Upper lobe of left lung (tissue), 6 donors: ENCODE data around the gene DYNC1LI1. TPM values are rescaled to one million over a fixed set of nuclear protein-coding genes. Genes with fewer than 3 reads are reported as not detected.
"Not testable (repeated sequence)": the region's sequence is repeated elsewhere in the genome, so short reads cannot be mapped to it uniquely, and the experiment has no call there.

Experiments used
- ATAC-seq, 2 donors: fragments of 200-7000 bp; cut with Tn5 transposase; one replicate each; pipeline ENCODE4 v1.9.1; 2022; ENCODE audit warnings: mild to moderate bottlenecking in 2 of 2, moderate library complexity in 2 of 2; ENCODE audit not compliant: low FRiP score in 2 of 2
- DNase-seq, 2 donors: peaks; one replicate each; pipeline ENCODE4 v3.0.0-alpha.2; 2019 to 2020
- H3K27ac ChIP-seq, 4 donors: fragments of 200-600 bp; sonication (generic); one replicate each; pipeline ENCODE4 v1.5.1; 2016 to 2019
- H3K27me3 ChIP-seq, 4 donors: fragments of 200-600 bp; sonication (generic); one replicate each; pipeline ENCODE4 v1.5.1; 2017 to 2019
- H3K36me3 ChIP-seq, 4 donors: fragments of 200-600 bp; sonication (generic); one replicate each; pipeline ENCODE4 v1.5.1; 2016 to 2019
- H3K4me1 ChIP-seq, 4 donors: fragments of 200-600 bp; sonication (generic); one replicate each; pipeline ENCODE4 v1.5.1; 2018 to 2019
- H3K4me3 ChIP-seq, 4 donors: fragments of 200-600 bp; sonication (generic); one replicate each; pipeline ENCODE4 v1.5.1; 2017 to 2019; ENCODE audit warnings: mild to moderate bottlenecking in 2 of 4, moderate library complexity in 1 of 4
- H3K9me3 ChIP-seq, 4 donors: fragments of 200-600 bp; sonication (generic); one replicate each; pipeline ENCODE4 v1.5.1; 2018 to 2019
- CTCF ChIP-seq, 6 experiments: fragments of 450-650 bp in 4 of 6; fragments of 200-600 bp in 2 of 6; sonication (generic) in 2 of 6; IDR thresholded peaks; one replicate each; pipeline ENCODE4 v1.5.1; 2016 to 2019; ENCODE audit warnings: antibody characterized with exemption in 6 of 6
- EP300 ChIP-seq, 4 donors: sonication (generic); formaldehyde crosslinking; IDR thresholded peaks; one replicate each; pipeline ENCODE4 v1.5.1; 2017; ENCODE audit warnings: antibody characterized with exemption in 4 of 4, control low read depth in 2 of 4
- POLR2A ChIP-seq, 4 donors: fragments of 450-650 bp; IDR thresholded peaks; one replicate each; pipeline ENCODE4 v1.5.1; 2016 to 2017; ENCODE audit warnings: antibody characterized with exemption in 4 of 4, mild to moderate bottlenecking in 2 of 4
- POLR2AphosphoS5 ChIP-seq, 2 donors: sonication (generic); formaldehyde crosslinking; IDR thresholded peaks; one replicate each; pipeline ENCODE4 v1.5.1; 2017; ENCODE audit warnings: antibody characterized with exemption in 2 of 2
- WGBS, 2 donors: methylation state at CpG; one replicate each; pipeline ENCODE4 v1.1.5; 2017 to 2018; 5-methylcytosine and 5-hydroxymethylcytosine counted together
- total RNA-seq, 6 donors: library from RNA; depleted of rRNA in 4 of 6; stranded (reverse); fragments of >200 nt in 4 of 6; gene quantifications; one replicate each; pipeline versions ENCODE4 v1.1.0 to v1.2.1, GENCODE V29; 2016 to 2021
- donor health status: DM: no; HTN: no; CAD: no; lungs with moderate emphysema.
- donor health status: DM: no; HTN: yes; CAD: no; lungs with severe emphysema.

DYNC1LI1 gene
- total RNA-seq, 6 donors from 2014 or later, result 16.8 to 42.0 (median 33.8) TPM

- peaks cover 0 to 4% (median 0%) of the 10 kb centered on the region in 4 donors for H3K4me1 ChIP-seq
- no peak overlapping the region for H3K4me3 ChIP-seq
- no peak overlapping the region for H3K27ac ChIP-seq
- H3K36me3 ChIP-seq, result no peaks in the 10 kb centered on the region
- TF ChIP-seq EP300 (IDR thresholded peaks at IDR 0.05) (no peak), POLR2AphosphoS5 (IDR thresholded peaks at IDR 0.05) (no peak), CTCF (IDR thresholded peaks at IDR 0.05) (no peak), POLR2A (IDR thresholded peaks at IDR 0.05) (no peak)
- ATAC-seq (no peak), DNase-seq (no peak)
- H3K27me3 ChIP-seq, result no peaks in the 10 kb centered on the region
- WGBS, 2 donors, result 94 to 97% methylated on average over 4 of the region's 4 CpGs
- no peaks in the 10 kb centered on the region for H3K9me3 ChIP-seq
Measured at GRCh38 chr3:32591186-32591585, 20.5 kb upstream of the DYNC1LI1 start.

GRCh38 chr3:32586356-32586755 lies 15.7 kb upstream of the DYNC1LI1 start:
- H3K36me3 ChIP-seq, result no peaks in the 10 kb centered on the region
- H3K4me1 ChIP-seq, result peaks cover 0 to 4% (median 0%) of the 10 kb centered on the region in 4 donors
- 85 to 91% methylated on average over 3 of the region's 3 CpGs for WGBS, 2 donors
- no peaks in the 10 kb centered on the region for H3K27me3 ChIP-seq
- DNase-seq, result no peak
- H3K27ac ChIP-seq, result no peak overlapping the region
- no peak for ATAC-seq
- TF ChIP-seq EP300 (IDR thresholded peaks at IDR 0.05) (no peak), POLR2A (IDR thresholded peaks at IDR 0.05) (no peak), CTCF (IDR thresholded peaks at IDR 0.05) (no peak), POLR2AphosphoS5 (IDR thresholded peaks at IDR 0.05) (no peak)
- H3K9me3 ChIP-seq, result no peaks in the 10 kb centered on the region
- no peak overlapping the region for H3K4me3 ChIP-seq

- no peak for TF ChIP-seq POLR2AphosphoS5 (IDR thresholded peaks at IDR 0.05)
- no peak for TF ChIP-seq POLR2A (IDR thresholded peaks at IDR 0.05)
- TF ChIP-seq CTCF (IDR thresholded peaks at IDR 0.05), result no peak
- TF ChIP-seq EP300 (IDR thresholded peaks at IDR 0.05), result no peak
- no peak for ATAC-seq
- no peaks in the 10 kb centered on the region for H3K36me3 ChIP-seq
- 57 to 59% methylated on average over 1 of the region's 1 CpG for WGBS, 2 donors
- H3K27me3 ChIP-seq, result no peaks in the 10 kb centered on the region
- no peak for DNase-seq
- H3K4me3 ChIP-seq, result no peak overlapping the region
- peaks cover 0 to 4% (median 0%) of the 10 kb centered on the region in 4 donors for H3K4me1 ChIP-seq
- H3K9me3 ChIP-seq, result no peaks in the 10 kb centered on the region
- H3K27ac ChIP-seq, result no peak overlapping the region
Measured at GRCh38 chr3:32584660-32585059, 14.0 kb upstream of the DYNC1LI1 start.

- H3K27me3 ChIP-seq, result no peaks in the 10 kb centered on the region
- H3K36me3 ChIP-seq, result no peaks in the 10 kb centered on the region
- TF ChIP-seq POLR2AphosphoS5 (IDR thresholded peaks at IDR 0.05) (no peak), CTCF (IDR thresholded peaks at IDR 0.05) (no peak), EP300 (IDR thresholded peaks at IDR 0.05) (no peak), POLR2A (IDR thresholded peaks at IDR 0.05) (no peak)
- DNase-seq (no peak), ATAC-seq (no peak)
- H3K4me1 ChIP-seq, result peaks cover 0 to 4% (median 0%) of the 10 kb centered on the region in 4 donors
- no peak overlapping the region for H3K4me3 ChIP-seq
- H3K27ac ChIP-seq, result no peak overlapping the region
- H3K9me3 ChIP-seq, result no peaks in the 10 kb centered on the region
- 84 to 87% methylated on average over 3 of the region's 3 CpGs for WGBS, 2 donors
Measured at GRCh38 chr3:32583708-32584107, 13.1 kb upstream of the DYNC1LI1 start.

- not testable (repeated sequence) for H3K9me3 ChIP-seq, ATAC-seq, H3K36me3 ChIP-seq, H3K4me3 ChIP-seq, H3K27ac ChIP-seq, H3K27me3 ChIP-seq
- peaks cover 4 to 14% (median 13%) of the 10 kb centered on the region in 4 donors for H3K4me1 ChIP-seq
- peak in 1 of 2 donors; percentile 75 for DNase-seq
- 86 to 97% methylated on average over 4 to 26 of the region's 31 CpGs for WGBS, 2 donors
Measured at GRCh38 chr3:32578669-32579068, 8.0 kb upstream of the DYNC1LI1 start.
